HL-60 (cell line): ENCODE measurements around the gene CDC42BPB.

Experiments used
- CTCF ChIP-seq: IDR thresholded peaks from one replicate; pipeline ENCODE4 v1.5.1; 2011; ENCODE audit warnings: low read length, control low read depth, inconsistent platforms; ENCODE audit not compliant: insufficient read depth
- POLR2AphosphoS5 ChIP-seq: IDR thresholded peaks from 2 replicates; pipeline ENCODE4 v1.6.1; 2012; ENCODE audit warnings: low read depth
- REST ChIP-seq: IDR thresholded peaks from 2 replicates; pipeline ENCODE4 v1.6.1; 2012; ENCODE audit warnings: low read depth; ENCODE audit not compliant: insufficient replicate concordance

GRCh38 chr14:102964152-102964730 lies 93.1 kb downstream of the CDC42BPB start:
- TF ChIP-seq POLR2AphosphoS5, result no peak
- no peak for TF ChIP-seq CTCF
- no peak for TF ChIP-seq REST
